Tibial nerve (tissue), 4 donors: Measurements from ENCODE around the gene WDR18.

Experiments
- EP300 ChIP-seq, 2 donors: sonication (generic); formaldehyde crosslinking; IDR thresholded peaks; one replicate each; pipeline ENCODE4 v1.6.1; 2017; ENCODE audit warnings: antibody characterized with exemption in 2 of 2, mild to moderate bottlenecking in 1 of 2
- POLR2A ChIP-seq, 2 donors: fragments of 450-650 bp; IDR thresholded peaks; one replicate each; pipeline ENCODE4 v1.6.1; 2017; ENCODE audit warnings: antibody characterized with exemption in 2 of 2, mild to moderate bottlenecking in 2 of 2, moderate library complexity in 2 of 2
- TF ChIP-seq, protein P1 (sequence below), 5 experiments: fragments of 200-600 bp in 3 of 5; fragments of 450-650 bp in 2 of 5; sonication (generic) in 3 of 5; IDR thresholded peaks; one replicate each; pipeline ENCODE4 v1.5.1; 2016 to 2019; ENCODE audit warnings: antibody characterized with exemption in 5 of 5, mild to moderate bottlenecking in 3 of 5, moderate library complexity in 2 of 5

- TF ChIP-seq POLR2A (IDR thresholded peaks at IDR 0.05) (no peak), EP300 (IDR thresholded peaks at IDR 0.05) (no peak)
- TF ChIP-seq, protein P1, sequence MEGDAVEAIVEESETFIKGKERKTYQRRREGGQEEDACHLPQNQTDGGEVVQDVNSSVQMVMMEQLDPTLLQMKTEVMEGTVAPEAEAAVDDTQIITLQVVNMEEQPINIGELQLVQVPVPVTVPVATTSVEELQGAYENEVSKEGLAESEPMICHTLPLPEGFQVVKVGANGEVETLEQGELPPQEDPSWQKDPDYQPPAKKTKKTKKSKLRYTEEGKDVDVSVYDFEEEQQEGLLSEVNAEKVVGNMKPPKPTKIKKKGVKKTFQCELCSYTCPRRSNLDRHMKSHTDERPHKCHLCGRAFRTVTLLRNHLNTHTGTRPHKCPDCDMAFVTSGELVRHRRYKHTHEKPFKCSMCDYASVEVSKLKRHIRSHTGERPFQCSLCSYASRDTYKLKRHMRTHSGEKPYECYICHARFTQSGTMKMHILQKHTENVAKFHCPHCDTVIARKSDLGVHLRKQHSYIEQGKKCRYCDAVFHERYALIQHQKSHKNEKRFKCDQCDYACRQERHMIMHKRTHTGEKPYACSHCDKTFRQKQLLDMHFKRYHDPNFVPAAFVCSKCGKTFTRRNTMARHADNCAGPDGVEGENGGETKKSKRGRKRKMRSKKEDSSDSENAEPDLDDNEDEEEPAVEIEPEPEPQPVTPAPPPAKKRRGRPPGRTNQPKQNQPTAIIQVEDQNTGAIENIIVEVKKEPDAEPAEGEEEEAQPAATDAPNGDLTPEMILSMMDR (IDR thresholded peaks at IDR 0.05): no peak
Observed at GRCh38 chr19:971795-972194, 12.3 kb upstream of the WDR18 start.
